Measurements from ENCODE around the gene ABCC10. TPM values are rescaled to one million over a fixed set of nuclear protein-coding genes. Genes with fewer than 3 reads are reported as not detected.

The ABCC10 gene
- total RNA-seq, 2 experiments from 2014 or later: 38.8 to 39.8 TPM

DNA sequence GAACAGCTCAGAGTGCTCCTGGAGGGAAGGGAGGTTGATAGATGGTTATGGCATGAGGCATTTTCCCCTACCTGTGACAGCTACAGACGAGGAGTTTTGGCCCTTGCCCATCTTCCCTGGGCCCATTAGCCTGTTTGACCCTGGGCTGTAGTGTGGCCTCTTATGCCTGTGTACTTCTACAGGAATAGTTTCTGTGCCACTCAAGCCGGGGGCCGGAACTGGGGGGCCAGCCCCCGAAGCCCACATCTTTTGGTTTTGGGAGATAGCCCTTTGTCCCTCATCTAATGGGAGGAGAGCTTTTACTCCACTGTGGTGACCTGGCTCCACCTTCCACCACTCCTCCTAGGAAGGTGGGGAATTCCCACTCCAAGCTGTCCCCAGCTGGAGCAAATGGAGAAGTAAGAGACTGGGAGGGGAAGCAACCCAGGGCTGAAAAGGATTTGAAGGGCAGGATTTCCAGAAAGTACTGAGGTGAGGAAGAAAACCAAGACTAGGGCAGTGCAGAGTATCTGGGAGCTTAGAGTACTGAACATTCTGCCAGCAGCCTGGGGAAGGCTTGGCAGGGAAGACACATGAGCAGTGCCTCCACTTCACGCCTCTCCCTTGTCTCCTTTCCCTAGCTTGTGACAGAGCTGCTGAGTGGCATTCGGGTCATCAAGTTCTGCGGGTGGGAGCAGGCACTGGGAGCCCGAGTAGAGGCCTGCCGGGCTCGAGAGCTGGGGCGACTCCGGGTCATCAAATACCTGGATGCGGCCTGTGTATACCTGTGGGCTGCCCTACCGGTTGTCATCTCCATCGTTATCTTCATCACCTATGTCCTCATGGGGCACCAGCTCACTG lies 6.9 kb downstream of the ABCC10 start:
- H3K36me3 Mint-ChIP-seq (ENCODE audit: low read depth): peaks cover 21% of the 10 kb centered on the region
- H3K4me1 Mint-ChIP-seq (ENCODE audit: low read depth): peaks cover 4% of the 10 kb centered on the region
- H3K27ac Mint-ChIP-seq: no peak overlapping the region
- H3K9me3 Mint-ChIP-seq (ENCODE audit: insufficient read depth): no peaks in the 10 kb centered on the region
- DNase-seq: no peak
- ChIA-PET POLR2A (no interaction called here), CTCF (interaction anchor here (1.8 kb wide), 1 partner anchor 73 kb away, joined by 6 read pairs; no protein-coding TSS in a partner anchor)
- H3K27me3 Mint-ChIP-seq (ENCODE audit: low read depth): no peaks in the 10 kb centered on the region
- H3K4me3 Mint-ChIP-seq: no peak overlapping the region
- ATAC-seq: no peak

DNA sequence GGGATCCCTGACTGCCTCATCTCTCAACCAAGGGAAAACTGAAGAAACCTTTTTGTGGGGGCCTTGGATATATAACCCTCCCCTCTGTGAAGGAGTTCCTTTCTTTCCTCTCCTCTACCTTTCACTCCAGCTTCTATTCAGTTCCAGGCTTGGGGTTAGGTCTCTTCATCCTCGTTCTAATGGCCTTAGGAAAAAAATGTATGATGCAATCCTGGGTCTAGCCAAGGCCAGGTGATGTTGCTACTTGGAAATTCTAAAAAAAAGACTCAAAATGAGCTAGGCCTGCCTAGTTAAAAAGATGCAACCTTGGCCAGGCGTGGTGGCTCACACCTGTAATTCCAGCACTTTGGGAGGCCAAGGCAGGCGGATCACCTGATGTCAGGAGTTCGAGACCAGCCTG lies 7.6 kb downstream of the ABCC10 start:
- Mint-ChIP-seq H3K27me3 (ENCODE audit: low read depth) (no peaks in the 10 kb centered on the region), H3K27ac (no peak overlapping the region), H3K9me3 (ENCODE audit: insufficient read depth) (no peaks in the 10 kb centered on the region), H3K36me3 (ENCODE audit: low read depth) (peaks cover 24% of the 10 kb centered on the region), H3K4me1 (ENCODE audit: low read depth) (peaks cover 4% of the 10 kb centered on the region), H3K4me3 (no peak overlapping the region)
- no peak for ATAC-seq
- CTCF ChIA-PET: no interaction called here
- DNase-seq: no peak
- POLR2A ChIA-PET: no interaction called here

DNA sequence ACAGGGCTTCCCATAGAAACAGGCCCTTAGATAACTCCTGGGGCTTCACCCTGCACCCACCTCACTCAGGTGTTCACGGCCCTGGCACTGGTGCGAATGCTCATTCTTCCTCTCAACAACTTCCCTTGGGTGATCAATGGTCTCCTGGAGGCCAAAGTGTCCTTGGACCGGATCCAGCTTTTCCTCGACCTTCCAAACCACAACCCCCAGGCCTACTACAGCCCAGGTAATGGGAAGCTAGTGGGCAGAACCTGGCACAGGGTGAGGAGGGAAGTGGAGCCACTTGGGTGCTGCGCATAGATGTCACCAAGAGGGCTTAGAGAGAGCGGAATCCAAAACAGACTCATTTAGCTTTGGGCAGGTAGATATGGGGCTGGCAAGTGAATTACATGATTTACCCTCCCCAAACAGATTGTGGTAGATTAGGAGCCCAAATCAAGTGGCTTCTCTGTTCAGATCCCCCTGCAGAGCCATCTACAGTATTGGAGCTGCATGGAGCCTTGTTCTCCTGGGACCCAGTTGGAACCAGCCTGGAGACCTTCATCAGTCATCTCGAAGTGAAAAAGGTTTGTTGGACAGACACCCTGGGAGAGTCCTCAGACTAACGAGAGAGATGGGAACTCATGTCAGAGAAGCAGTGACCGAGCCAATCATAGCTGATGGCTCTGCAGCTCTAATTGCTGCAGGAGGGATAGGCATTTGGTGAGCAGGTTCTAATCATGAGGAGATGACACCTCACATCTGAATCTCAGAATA lies 8.5 kb downstream of the ABCC10 start:
- H3K36me3 Mint-ChIP-seq (ENCODE audit: low read depth): peaks cover 22% of the 10 kb centered on the region
- DNase-seq (no peak), ATAC-seq (no peak)
- CTCF ChIA-PET: interaction anchor here (2.2 kb wide), 1 partner anchor 71 kb away, joined by 6 read pairs; no protein-coding TSS in a partner anchor
- H3K27ac Mint-ChIP-seq: no peak overlapping the region
- no peaks in the 10 kb centered on the region for H3K27me3 Mint-ChIP-seq (ENCODE audit: low read depth)
- no peaks in the 10 kb centered on the region for H3K4me1 Mint-ChIP-seq (ENCODE audit: low read depth)
- H3K9me3 Mint-ChIP-seq (ENCODE audit: insufficient read depth): no peaks in the 10 kb centered on the region
- POLR2A ChIA-PET: no interaction called here
- no peak overlapping the region for H3K4me3 Mint-ChIP-seq

DNA sequence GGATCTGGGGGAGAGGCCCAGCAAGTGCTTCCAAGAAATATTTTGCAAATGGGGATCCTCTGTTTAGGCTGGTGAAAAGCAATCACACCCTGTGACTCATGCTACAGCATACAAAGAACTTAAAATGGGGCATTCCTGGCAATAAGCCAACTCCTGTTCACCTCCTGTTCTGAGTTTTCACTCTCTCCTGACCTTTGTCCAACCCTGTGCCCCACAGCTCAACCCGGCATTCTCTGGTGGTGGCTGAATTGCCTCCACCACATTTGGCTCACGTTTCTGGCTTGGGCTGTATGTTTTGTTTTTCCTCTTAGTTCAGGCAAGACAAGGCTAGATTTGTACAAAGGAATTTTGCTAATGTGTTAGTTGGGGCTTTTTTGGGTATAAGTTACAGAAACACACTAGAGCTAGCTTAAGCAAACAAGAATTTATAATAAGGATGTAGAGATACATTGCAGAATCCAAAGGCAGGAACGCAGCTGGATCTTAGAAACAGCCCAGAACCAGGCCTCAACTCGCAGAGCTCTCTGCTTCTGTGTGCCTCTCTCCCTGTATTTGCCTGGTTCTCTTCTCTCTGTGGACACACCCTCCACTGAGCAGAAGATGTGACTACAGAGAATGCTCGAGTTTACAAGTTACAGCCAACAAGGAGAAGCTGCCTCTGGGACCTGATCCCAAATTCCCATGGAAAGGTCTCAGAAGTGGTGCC lies 9.4 kb downstream of the ABCC10 start:
- CTCF ChIA-PET: interaction anchor here (2.2 kb wide), 1 partner anchor 70 kb away, joined by 6 read pairs; no protein-coding TSS in a partner anchor
- Mint-ChIP-seq H3K36me3 (ENCODE audit: low read depth) (peaks cover 21% of the 10 kb centered on the region), H3K27me3 (ENCODE audit: low read depth) (no peaks in the 10 kb centered on the region), H3K27ac (no peak overlapping the region), H3K9me3 (ENCODE audit: insufficient read depth) (no peaks in the 10 kb centered on the region), H3K4me1 (ENCODE audit: low read depth) (no peaks in the 10 kb centered on the region), H3K4me3 (no peak overlapping the region)
- ATAC-seq (no peak), DNase-seq (no peak)
- POLR2A ChIA-PET: no interaction called here

DNA sequence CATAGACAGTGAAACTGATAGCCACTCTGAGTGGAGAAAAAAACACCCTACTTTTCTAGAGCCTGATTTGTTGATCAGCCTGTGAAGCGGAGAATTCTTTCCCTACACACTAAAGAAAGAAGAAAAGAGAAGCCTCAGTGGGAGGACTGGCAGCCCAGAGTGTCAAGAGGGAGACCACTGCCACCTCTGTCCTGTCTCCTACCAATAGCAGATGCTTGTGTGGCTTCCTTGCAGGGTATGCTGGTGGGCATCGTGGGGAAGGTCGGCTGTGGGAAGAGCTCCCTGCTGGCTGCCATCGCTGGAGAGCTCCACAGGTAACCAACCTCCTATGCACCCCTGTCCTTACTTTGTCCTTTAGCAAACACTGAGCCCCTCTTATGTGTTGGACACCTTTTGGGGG lies 10.4 kb downstream of the ABCC10 start:
- ATAC-seq: no peak
- Mint-ChIP-seq H3K27ac (no peak overlapping the region), H3K4me1 (ENCODE audit: low read depth) (no peaks in the 10 kb centered on the region), H3K27me3 (ENCODE audit: low read depth) (no peaks in the 10 kb centered on the region), H3K36me3 (ENCODE audit: low read depth) (peaks cover 20% of the 10 kb centered on the region), H3K9me3 (ENCODE audit: insufficient read depth) (no peaks in the 10 kb centered on the region), H3K4me3 (no peak overlapping the region)
- ChIA-PET POLR2A (interaction anchor here (0.9 kb wide), 1 partner anchor 70 kb away, joined by 3 read pairs; no protein-coding TSS in a partner anchor), CTCF (interaction anchor here (1.0 to 2.2 kb wide), 2 partner anchors 69 to 295 kb away, joined by 3 to 6 read pairs; no protein-coding TSS in a partner anchor)
- DNase-seq: no peak

DNA sequence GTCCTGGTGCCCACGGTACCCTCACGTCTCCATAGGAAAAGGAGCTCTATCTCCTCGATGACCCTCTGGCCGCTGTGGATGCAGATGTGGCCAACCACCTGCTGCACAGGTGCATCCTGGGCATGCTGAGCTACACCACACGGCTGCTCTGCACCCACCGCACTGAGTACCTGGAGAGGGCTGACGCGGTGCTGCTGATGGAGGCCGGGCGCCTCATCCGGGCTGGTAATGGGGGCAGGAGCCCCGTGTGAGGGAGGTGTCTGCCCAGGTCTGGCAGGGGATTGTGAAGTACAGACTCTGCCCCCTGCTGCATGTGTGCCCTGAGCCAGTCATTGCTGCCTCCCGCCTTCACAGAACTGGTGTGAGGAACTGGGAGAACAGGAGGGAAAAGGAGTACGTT lies 15.6 kb downstream of the ABCC10 start:
- H3K36me3 Mint-ChIP-seq (ENCODE audit: low read depth): peaks cover 21% of the 10 kb centered on the region

DNA sequence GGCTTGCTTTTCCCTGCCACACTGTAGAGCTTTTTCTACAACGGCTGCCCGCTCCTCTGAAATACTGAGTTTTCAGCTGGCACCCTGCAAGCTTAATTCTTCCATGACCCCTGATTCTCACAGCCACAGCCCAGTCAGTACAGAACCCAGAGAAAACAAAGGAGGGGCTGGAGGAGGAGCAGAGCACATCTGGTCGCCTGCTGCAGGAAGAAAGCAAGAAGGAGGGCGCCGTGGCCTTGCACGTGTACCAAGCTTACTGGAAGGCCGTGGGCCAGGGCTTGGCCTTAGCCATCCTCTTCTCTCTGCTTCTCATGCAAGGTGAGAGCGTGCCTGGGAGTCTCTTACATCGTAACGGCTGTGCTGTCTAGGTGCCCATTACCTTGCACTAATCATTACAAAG lies 16.7 kb downstream of the ABCC10 start:
- ChIA-PET CTCF (no interaction called here), POLR2A (interaction anchor here (0.6 kb wide), 1 partner anchor 17 kb away, joined by 3 read pairs; the partner anchor contains the start of gene ABCC10)
- ATAC-seq: no peak
- no peak for DNase-seq
- H3K27me3 Mint-ChIP-seq (ENCODE audit: low read depth): no peaks in the 10 kb centered on the region
- no peaks in the 10 kb centered on the region for H3K4me1 Mint-ChIP-seq (ENCODE audit: low read depth)
- no peak overlapping the region for H3K27ac Mint-ChIP-seq
- peaks cover 21% of the 10 kb centered on the region for H3K36me3 Mint-ChIP-seq (ENCODE audit: low read depth)
- H3K4me3 Mint-ChIP-seq: no peak overlapping the region
- no peaks in the 10 kb centered on the region for H3K9me3 Mint-ChIP-seq (ENCODE audit: insufficient read depth)

More for the DNA sequence above, 15.6 kb downstream of the ABCC10 start:
- DNase-seq (no peak), ATAC-seq (no peak)
- Mint-ChIP-seq H3K4me3 (no peak overlapping the region), H3K9me3 (ENCODE audit: insufficient read depth) (no peaks in the 10 kb centered on the region), H3K27me3 (ENCODE audit: low read depth) (no peaks in the 10 kb centered on the region), H3K4me1 (ENCODE audit: low read depth) (no peaks in the 10 kb centered on the region), H3K27ac (no peak overlapping the region)
- ChIA-PET CTCF (no interaction called here), POLR2A (no interaction called here)

DNA sequence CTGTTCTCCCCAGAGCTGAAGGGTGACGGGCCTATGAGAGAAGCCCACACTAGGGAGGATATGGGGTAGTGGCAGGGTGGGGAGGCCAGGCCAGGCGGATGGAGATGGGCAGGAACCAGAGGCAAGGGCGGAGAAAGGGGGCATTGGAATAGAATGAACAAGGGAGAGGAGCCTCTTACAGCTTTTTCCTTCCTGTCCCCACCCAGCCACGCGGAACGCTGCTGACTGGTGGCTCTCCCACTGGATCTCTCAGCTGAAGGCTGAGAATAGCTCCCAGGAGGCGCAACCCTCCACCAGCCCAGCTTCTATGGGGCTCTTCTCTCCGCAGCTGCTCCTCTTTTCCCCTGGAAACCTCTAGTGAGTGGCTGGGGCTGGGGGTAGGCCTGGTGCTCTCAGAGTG lies 17.2 kb downstream of the ABCC10 start:
- DNase-seq: no peak
- Mint-ChIP-seq H3K4me3 (no peak overlapping the region), H3K4me1 (ENCODE audit: low read depth) (no peaks in the 10 kb centered on the region), H3K9me3 (ENCODE audit: insufficient read depth) (no peaks in the 10 kb centered on the region), H3K36me3 (ENCODE audit: low read depth) (peaks cover 23% of the 10 kb centered on the region), H3K27me3 (ENCODE audit: low read depth) (no peaks in the 10 kb centered on the region), H3K27ac (no peak overlapping the region)
- ChIA-PET CTCF (no interaction called here), POLR2A (interaction anchor here (0.6 kb wide), 1 partner anchor 17 kb away, joined by 3 read pairs; the partner anchor contains the start of gene ABCC10)
- ATAC-seq: no peak

DNA sequence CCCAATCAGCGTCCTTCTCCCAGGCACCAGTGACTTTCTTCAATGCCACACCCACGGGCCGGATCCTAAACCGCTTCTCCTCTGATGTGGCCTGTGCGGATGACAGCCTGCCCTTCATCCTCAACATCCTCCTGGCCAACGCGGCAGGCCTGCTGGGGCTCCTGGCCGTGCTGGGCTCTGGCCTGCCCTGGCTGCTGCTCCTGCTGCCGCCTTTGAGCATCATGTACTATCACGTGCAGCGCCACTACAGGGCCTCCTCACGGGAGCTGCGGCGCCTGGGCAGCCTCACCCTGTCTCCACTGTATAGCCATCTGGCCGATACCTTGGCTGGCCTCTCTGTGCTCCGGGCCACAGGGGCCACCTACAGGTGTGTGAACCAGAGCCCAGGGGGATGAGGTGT lies 18.2 kb downstream of the ABCC10 start:
- POLR2A ChIA-PET: no interaction called here
- ATAC-seq: no peak
- no peaks in the 10 kb centered on the region for H3K9me3 Mint-ChIP-seq (ENCODE audit: insufficient read depth)
- DNase-seq: no peak
- no peak overlapping the region for H3K27ac Mint-ChIP-seq
- CTCF ChIA-PET: interaction anchor here (1.1 kb wide), 1 partner anchor 87 kb away, joined by 3 read pairs; no protein-coding TSS in a partner anchor
- H3K4me1 Mint-ChIP-seq (ENCODE audit: low read depth): no peaks in the 10 kb centered on the region
- no peaks in the 10 kb centered on the region for H3K27me3 Mint-ChIP-seq (ENCODE audit: low read depth)
- H3K36me3 Mint-ChIP-seq (ENCODE audit: low read depth): peaks cover 22% of the 10 kb centered on the region
- no peak overlapping the region for H3K4me3 Mint-ChIP-seq

DNA sequence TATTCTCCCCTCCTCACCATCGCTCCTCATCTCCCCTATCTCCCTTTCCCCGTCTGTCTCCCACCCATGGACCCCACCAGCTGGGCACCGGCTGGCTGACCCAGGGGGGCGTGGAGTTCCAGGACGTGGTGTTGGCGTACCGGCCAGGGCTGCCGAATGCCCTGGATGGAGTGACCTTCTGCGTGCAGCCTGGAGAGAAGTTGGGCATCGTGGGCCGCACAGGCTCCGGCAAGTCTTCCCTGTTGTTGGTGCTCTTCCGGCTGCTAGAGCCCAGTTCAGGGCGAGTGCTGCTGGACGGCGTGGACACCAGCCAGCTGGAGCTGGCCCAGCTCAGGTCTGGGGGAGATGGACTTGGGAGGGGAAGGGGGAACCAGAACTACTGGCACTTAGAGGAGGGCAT lies 20.3 kb downstream of the ABCC10 start:
- POLR2A ChIA-PET: interaction anchor here (2.1 kb wide), 1 partner anchor 30 kb away, joined by 7 read pairs; the partner anchor contains the start of gene TJAP1
- Mint-ChIP-seq H3K9me3 (ENCODE audit: insufficient read depth) (no peaks in the 10 kb centered on the region), H3K4me3 (no peak overlapping the region), H3K27me3 (ENCODE audit: low read depth) (no peaks in the 10 kb centered on the region), H3K27ac (no peak overlapping the region), H3K36me3 (ENCODE audit: low read depth) (peaks cover 27% of the 10 kb centered on the region), H3K4me1 (ENCODE audit: low read depth) (no peaks in the 10 kb centered on the region)
- CTCF ChIA-PET: interaction anchor here (1.2 kb wide), 1 partner anchor 34 kb away, joined by 3 read pairs; no protein-coding TSS in a partner anchor
- DNase-seq (no peak), ATAC-seq (no peak)

DNA sequence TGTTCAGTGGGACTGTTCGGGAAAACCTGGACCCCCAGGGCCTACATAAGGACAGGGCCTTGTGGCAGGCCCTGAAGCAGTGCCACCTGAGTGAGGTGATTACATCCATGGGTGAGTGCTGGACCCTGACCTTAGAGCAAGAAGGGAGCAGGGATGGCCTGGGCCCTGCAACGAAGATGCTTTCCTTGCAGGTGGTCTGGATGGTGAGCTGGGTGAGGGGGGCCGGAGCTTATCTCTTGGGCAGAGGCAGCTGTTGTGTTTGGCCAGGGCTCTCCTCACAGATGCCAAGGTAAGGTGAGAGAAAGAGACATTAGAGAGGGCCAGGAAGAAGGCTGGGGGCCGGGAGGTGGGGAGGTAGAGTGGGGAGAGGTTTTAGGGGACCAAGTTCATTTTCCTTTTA lies 21.6 kb downstream of the ABCC10 start:
- no peak for DNase-seq
- peaks cover 2% of the 10 kb centered on the region for H3K27me3 Mint-ChIP-seq (ENCODE audit: low read depth)
- no peaks in the 10 kb centered on the region for H3K4me1 Mint-ChIP-seq (ENCODE audit: low read depth)
- CTCF ChIA-PET: no interaction called here
- no peak overlapping the region for H3K4me3 Mint-ChIP-seq
- no peak for ATAC-seq
- no peaks in the 10 kb centered on the region for H3K9me3 Mint-ChIP-seq (ENCODE audit: insufficient read depth)
- peaks cover 28% of the 10 kb centered on the region for H3K36me3 Mint-ChIP-seq (ENCODE audit: low read depth)
- no peak overlapping the region for H3K27ac Mint-ChIP-seq
- POLR2A ChIA-PET: interaction anchor here (2.1 kb wide), 1 partner anchor 29 kb away, joined by 7 read pairs; the partner anchor contains the start of gene TJAP1

All from activated CD8-positive, alpha-beta T cell treated with anti-CD3 and anti-CD28 coated beads, Interleukin-2, amount 10 ng/mL, durations not matched to agents 7 days and 5 days (primary cell).